Spleen (tissue), 7 donors: ENCODE measurements around the gene PRKAR2A.

Experiments used
- CTCF ChIP-seq, 11 experiments: fragments of 200-600 bp in 7 of 11; fragments of 450-650 bp in 4 of 11; sonication (generic) in 4 of 11; IDR thresholded peaks in 8 of 11; conservative IDR thresholded peaks in 3 of 11; 1 replicate in 7 of 11; 2 replicates in 4 of 11; pipeline versions ENCODE4 v1.4.0 to v1.8.0; 2016 to 2021; ENCODE audit warnings: antibody characterized with exemption in 11 of 11, inconsistent platforms in 4 of 11, mild to moderate bottlenecking in 1 of 11
- POLR2A ChIP-seq, 3 donors: fragments of 450-650 bp; IDR thresholded peaks; one replicate each; pipeline ENCODE4 v1.5.1; 2017; ENCODE audit warnings: antibody characterized with exemption in 3 of 3, mild to moderate bottlenecking in 1 of 3
- POLR2AphosphoS5 ChIP-seq, 3 donors: sonication (generic); formaldehyde crosslinking; IDR thresholded peaks; one replicate each; pipeline ENCODE4 v1.5.1; 2017; ENCODE audit warnings: antibody characterized with exemption in 3 of 3
- donor health status: DM: no; HTN: no; CAD: no; lungs with moderate emphysema.
- donor health status: DM: no; HTN: no; CAD: no.
- donor health status: DM: no; HTN: no; CAD: no.

- no peak for TF ChIP-seq CTCF (IDR thresholded peaks at IDR 0.05 in 8 of 11, conservative IDR thresholded peaks at IDR 0.05 in 3 of 11)
- TF ChIP-seq POLR2A (IDR thresholded peaks at IDR 0.05): no peak
- no peak for TF ChIP-seq POLR2AphosphoS5 (IDR thresholded peaks at IDR 0.05)
Measured at GRCh38 chr3:48715174-48715800, 132.4 kb downstream of the PRKAR2A start.
